GM23338 (cell line): Measurements from ENCODE around the gene STAM. TPM values are rescaled to one million over a fixed set of nuclear protein-coding genes. Genes with fewer than 3 reads are reported as not detected.

Source experiments
- ATAC-seq: fragments of 200-7000 bp; cut with Tn5 transposase; 3 replicates; pipeline ENCODE4 v1.9.1; 2020
- DNase-seq: peaks from one replicate; pipeline ENCODE4 v3.0.0-alpha.2; 2015; ENCODE audit warnings: low spot score
- H2AFZ ChIP-seq: fragments of 200-600 bp; sonication (generic); 2 replicates; pipeline ENCODE4 v1.8.0; 2016; ENCODE audit warnings: antibody characterized with exemption, mild to moderate bottlenecking, moderate library complexity
- H3F3A ChIP-seq: fragments of 200-600 bp; sonication (generic); replicated peaks from 2 replicates; pipeline ENCODE4 v1.8.0; 2017; ENCODE audit warnings: antibody characterized with exemption, mixed run types, low read depth
- H3K27ac ChIP-seq: fragments of 200-600 bp; sonication (generic); 2 replicates; pipeline ENCODE4 v1.6.1; 2016; ENCODE audit warnings: low read depth
- H3K27me3 ChIP-seq: fragments of 200-600 bp; sonication (generic); 2 replicates; pipeline ENCODE4 v1.8.0; 2016; ENCODE audit warnings: mild to moderate bottlenecking, mixed run types, moderate library complexity; ENCODE audit not compliant: insufficient read depth
- H3K36me3 ChIP-seq: fragments of 200-600 bp; sonication (generic); 2 replicates; pipeline ENCODE4 v1.8.0; 2016; ENCODE audit warnings: mild to moderate bottlenecking; ENCODE audit not compliant: insufficient read depth
- H3K4me1 ChIP-seq: fragments of 200-600 bp; sonication (generic); 2 replicates; pipeline ENCODE4 v1.8.0; 2016; ENCODE audit warnings: mild to moderate bottlenecking, moderate library complexity; ENCODE audit not compliant: insufficient read depth
- H3K4me2 ChIP-seq: fragments of 200-600 bp; sonication (generic); 2 replicates; pipeline ENCODE4 v1.7.1; 2017; ENCODE audit warnings: mixed run types
- H3K4me3 ChIP-seq: fragments of 200-600 bp; sonication (generic); 2 replicates; pipeline ENCODE4 v1.6.1; 2016; ENCODE audit warnings: mixed run types
- H3K79me2 ChIP-seq: fragments of 200-600 bp; sonication (generic); replicated peaks from 2 replicates; pipeline ENCODE4 v1.8.0; 2017; ENCODE audit warnings: mild to moderate bottlenecking; ENCODE audit not compliant: insufficient read depth
- H3K9me2 ChIP-seq: fragments of 200-600 bp; sonication (generic); 2 replicates; pipeline ENCODE4 v1.8.0; 2017; ENCODE audit not compliant: insufficient read depth
- H4K20me1 ChIP-seq: fragments of 200-600 bp; sonication (generic); replicated peaks from 2 replicates; pipeline ENCODE4 v1.8.0; 2017; ENCODE audit warnings: mild to moderate bottlenecking; ENCODE audit not compliant: insufficient read depth
- H3K27ac Mint-ChIP-seq: 2 replicates; pipeline ENCODE4 v1.8.0; 2020; ENCODE audit warnings: inconsistent platforms, mild to moderate bottlenecking, moderate library complexity, mixed read lengths
- H3K27me3 Mint-ChIP-seq: 3 replicates; pipeline ENCODE4 v1.8.0; 2022; ENCODE audit warnings: low read depth, mild to moderate bottlenecking, moderate library complexity, mixed read lengths, inconsistent platforms; ENCODE audit not compliant: insufficient read depth, poor library complexity
- H3K36me3 Mint-ChIP-seq: 3 replicates; pipeline ENCODE4 v1.8.0; 2021; ENCODE audit warnings: low read depth, mild to moderate bottlenecking, inconsistent platforms, moderate library complexity, mixed read lengths
- H3K4me1 Mint-ChIP-seq: 3 replicates; pipeline ENCODE4 v1.8.0; 2020; ENCODE audit warnings: mild to moderate bottlenecking, inconsistent platforms, mixed read lengths
- H3K4me3 Mint-ChIP-seq: 3 replicates; pipeline ENCODE4 v1.8.0; 2021; ENCODE audit warnings: moderate library complexity, mild to moderate bottlenecking, inconsistent platforms, mixed read lengths
- H3K9me3 Mint-ChIP-seq: 3 replicates; pipeline ENCODE4 v1.8.0; 2020; ENCODE audit warnings: moderate library complexity, mild to moderate bottlenecking, inconsistent platforms, mixed read lengths
- CREB1 ChIP-seq: fragments of 250-450 bp; sonication (Bioruptor Pico); IDR thresholded peaks from 2 replicates; pipeline ENCODE4 v1.5.0; 2020; ENCODE audit warnings: low read depth, mild to moderate bottlenecking, moderate library complexity
- CTCF ChIP-seq, 2 experiments: fragments of 200-600 bp in 1 of 2; sonication (generic) in 1 of 2; conservative IDR thresholded peaks; 2 replicates each; pipeline versions ENCODE4 v1.5.1 to v1.6.1; 2016 to 2017; ENCODE audit warnings: antibody characterized with exemption in 2 of 2, low read depth in 2 of 2, mild to moderate bottlenecking in 2 of 2, moderate library complexity in 1 of 2
- EZH2phosphoT487 ChIP-seq: fragments of 200-600 bp; sonication (generic); IDR thresholded peaks from one replicate; pipeline ENCODE4 v1.8.1; 2018; ENCODE audit warnings: antibody characterized with exemption; ENCODE audit not compliant: unreplicated experiment
- JUNB ChIP-seq: IDR thresholded peaks from one replicate; pipeline ENCODE4 v1.6.1; 2016; ENCODE audit warnings: antibody characterized with exemption; ENCODE audit not compliant: unreplicated experiment
- POLR2AphosphoS5 ChIP-seq: IDR thresholded peaks from 2 replicates; pipeline ENCODE4 v1.6.1; 2016; ENCODE audit warnings: antibody characterized with exemption, low read depth
- STAT1 ChIP-seq: IDR thresholded peaks from one replicate; pipeline ENCODE4 v1.6.1; 2016; ENCODE audit warnings: antibody characterized with exemption; ENCODE audit not compliant: unreplicated experiment
- ZNF114 ChIP-seq: fragments of 250-450 bp; sonication (Bioruptor Pico); IDR thresholded peaks from 2 replicates; pipeline ENCODE4 v1.5.0; 2020; ENCODE audit warnings: mild to moderate bottlenecking, moderate library complexity
- ZNF331 ChIP-seq: fragments of 250-450 bp; sonication (Bioruptor Pico); IDR thresholded peaks from 2 replicates; pipeline ENCODE4 v1.5.0; 2020; ENCODE audit warnings: low read depth, mild to moderate bottlenecking, moderate library complexity
- polyA plus RNA-seq: library from polyadenylated mRNA; unstranded; fragments of >200 nt; fragmentation: Nextera tagmentation; extraction: Ambion mirVana; gene quantifications from 2 replicates; pipeline ENCODE4 v1.2.1, GENCODE V29; 2016
- total RNA-seq: library from RNA; depleted of rRNA; stranded (reverse); fragments of >200 nt; shearing (Covaris generic); gene quantifications from 2 replicates; pipeline ENCODE4 v1.2.3, GENCODE V29; 2014
- TF ChIP-seq, protein P1 (sequence below): fragments of 250-450 bp; sonication (Bioruptor Pico); IDR thresholded peaks from 2 replicates; pipeline ENCODE4 v1.5.0; 2020; ENCODE audit warnings: mild to moderate bottlenecking, moderate library complexity
- TF ChIP-seq, protein P2 (sequence below): IDR thresholded peaks from 2 replicates; pipeline ENCODE4 v1.6.1; 2016; ENCODE audit warnings: antibody characterized with exemption
- TF ChIP-seq, protein P3 (sequence below): IDR thresholded peaks from one replicate; pipeline ENCODE4 v1.6.1; 2018; ENCODE audit warnings: antibody characterized with exemption; ENCODE audit not compliant: unreplicated experiment

The STAM gene
- total and polyA plus RNA-seq, 2 experiments from 2014 or later, result 28.8 to 40.5 TPM

GRCh38 chr10:17622061-17622460, 21.9 kb upstream of the STAM start:
- Mint-ChIP-seq H3K9me3 (peaks cover 3% of the 10 kb centered on the region; the same call in 1 of the 3 replicates), H3K27ac (no peak overlapping the region), H3K4me3 (no peak overlapping the region), H3K27me3 (peaks cover 6% of the 10 kb centered on the region), H3K36me3 (no peaks in the 10 kb centered on the region), H3K4me1 (peaks cover 6% of the 10 kb centered on the region; the same call in 2 of the 3 replicates)
- Histone ChIP-seq H3K9me2 (no peaks in the 10 kb centered on the region), H3K79me2 (no peaks in the 10 kb centered on the region), H3K27ac (no peak overlapping the region), H3K4me1 (no peaks in the 10 kb centered on the region), H4K20me1 (no peaks in the 10 kb centered on the region), H3K4me2 (no peak overlapping the region), H2AFZ (no peak overlapping the region), H3K4me3 (no peak overlapping the region), H3K27me3 (no peaks in the 10 kb centered on the region; the same call in 1 of the 2 replicates), H3F3A (peaks cover 6% of the 10 kb centered on the region; the same call in 1 of the 2 replicates), H3K36me3 (no peaks in the 10 kb centered on the region)
- no peak for DNase-seq
- no peak for ATAC-seq
- TF ChIP-seq EZH2phosphoT487, result no peak
- TF ChIP-seq JUNB, result no peak
- no peak for TF ChIP-seq CREB1 (CRISPR knock-in tag)
- no peak for TF ChIP-seq STAT1
- TF ChIP-seq, protein P1, sequence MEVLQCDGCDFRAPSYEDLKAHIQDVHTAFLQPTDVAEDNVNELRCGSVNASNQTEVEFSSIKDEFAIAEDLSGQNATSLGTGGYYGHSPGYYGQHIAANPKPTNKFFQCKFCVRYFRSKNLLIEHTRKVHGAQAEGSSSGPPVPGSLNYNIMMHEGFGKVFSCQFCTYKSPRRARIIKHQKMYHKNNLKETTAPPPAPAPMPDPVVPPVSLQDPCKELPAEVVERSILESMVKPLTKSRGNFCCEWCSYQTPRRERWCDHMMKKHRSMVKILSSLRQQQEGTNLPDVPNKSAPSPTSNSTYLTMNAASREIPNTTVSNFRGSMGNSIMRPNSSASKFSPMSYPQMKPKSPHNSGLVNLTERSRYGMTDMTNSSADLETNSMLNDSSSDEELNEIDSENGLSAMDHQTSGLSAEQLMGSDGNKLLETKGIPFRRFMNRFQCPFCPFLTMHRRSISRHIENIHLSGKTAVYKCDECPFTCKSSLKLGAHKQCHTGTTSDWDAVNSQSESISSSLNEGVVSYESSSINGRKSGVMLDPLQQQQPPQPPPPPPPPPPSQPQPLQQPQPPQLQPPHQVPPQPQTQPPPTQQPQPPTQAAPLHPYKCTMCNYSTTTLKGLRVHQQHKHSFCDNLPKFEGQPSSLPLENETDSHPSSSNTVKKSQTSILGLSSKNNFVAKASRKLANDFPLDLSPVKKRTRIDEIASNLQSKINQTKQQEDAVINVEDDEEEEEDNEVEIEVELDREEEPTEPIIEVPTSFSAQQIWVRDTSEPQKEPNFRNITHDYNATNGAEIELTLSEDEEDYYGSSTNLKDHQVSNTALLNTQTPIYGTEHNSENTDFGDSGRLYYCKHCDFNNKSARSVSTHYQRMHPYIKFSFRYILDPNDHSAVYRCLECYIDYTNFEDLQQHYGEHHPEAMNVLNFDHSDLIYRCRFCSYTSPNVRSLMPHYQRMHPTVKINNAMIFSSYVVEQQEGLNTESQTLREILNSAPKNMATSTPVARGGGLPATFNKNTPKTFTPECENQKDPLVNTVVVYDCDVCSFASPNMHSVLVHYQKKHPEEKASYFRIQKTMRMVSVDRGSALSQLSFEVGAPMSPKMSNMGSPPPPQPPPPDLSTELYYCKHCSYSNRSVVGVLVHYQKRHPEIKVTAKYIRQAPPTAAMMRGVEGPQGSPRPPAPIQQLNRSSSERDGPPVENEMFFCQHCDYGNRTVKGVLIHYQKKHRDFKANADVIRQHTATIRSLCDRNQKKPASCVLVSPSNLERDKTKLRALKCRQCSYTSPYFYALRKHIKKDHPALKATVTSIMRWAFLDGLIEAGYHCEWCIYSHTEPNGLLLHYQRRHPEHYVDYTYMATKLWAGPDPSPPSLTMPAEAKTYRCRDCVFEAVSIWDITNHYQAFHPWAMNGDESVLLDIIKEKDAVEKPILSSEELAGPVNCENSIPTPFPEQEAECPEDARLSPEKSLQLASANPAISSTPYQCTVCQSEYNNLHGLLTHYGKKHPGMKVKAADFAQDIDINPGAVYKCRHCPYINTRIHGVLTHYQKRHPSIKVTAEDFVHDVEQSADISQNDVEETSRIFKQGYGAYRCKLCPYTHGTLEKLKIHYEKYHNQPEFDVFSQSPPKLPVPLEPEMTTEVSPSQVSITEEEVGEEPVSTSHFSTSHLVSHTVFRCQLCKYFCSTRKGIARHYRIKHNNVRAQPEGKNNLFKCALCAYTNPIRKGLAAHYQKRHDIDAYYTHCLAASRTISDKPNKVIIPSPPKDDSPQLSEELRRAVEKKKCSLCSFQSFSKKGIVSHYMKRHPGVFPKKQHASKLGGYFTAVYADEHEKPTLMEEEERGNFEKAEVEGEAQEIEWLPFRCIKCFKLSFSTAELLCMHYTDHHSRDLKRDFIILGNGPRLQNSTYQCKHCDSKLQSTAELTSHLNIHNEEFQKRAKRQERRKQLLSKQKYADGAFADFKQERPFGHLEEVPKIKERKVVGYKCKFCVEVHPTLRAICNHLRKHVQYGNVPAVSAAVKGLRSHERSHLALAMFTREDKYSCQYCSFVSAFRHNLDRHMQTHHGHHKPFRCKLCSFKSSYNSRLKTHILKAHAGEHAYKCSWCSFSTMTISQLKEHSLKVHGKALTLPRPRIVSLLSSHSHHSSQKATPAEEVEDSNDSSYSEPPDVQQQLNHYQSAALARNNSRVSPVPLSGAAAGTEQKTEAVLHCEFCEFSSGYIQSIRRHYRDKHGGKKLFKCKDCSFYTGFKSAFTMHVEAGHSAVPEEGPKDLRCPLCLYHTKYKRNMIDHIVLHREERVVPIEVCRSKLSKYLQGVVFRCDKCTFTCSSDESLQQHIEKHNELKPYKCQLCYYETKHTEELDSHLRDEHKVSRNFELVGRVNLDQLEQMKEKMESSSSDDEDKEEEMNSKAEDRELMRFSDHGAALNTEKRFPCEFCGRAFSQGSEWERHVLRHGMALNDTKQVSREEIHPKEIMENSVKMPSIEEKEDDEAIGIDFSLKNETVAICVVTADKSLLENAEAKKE, result no peak
- no peak for TF ChIP-seq CTCF (conservative IDR thresholded peaks at IDR 0.05; ENCODE audit: low read depth in 2 of 2)
- TF ChIP-seq, protein P2, sequence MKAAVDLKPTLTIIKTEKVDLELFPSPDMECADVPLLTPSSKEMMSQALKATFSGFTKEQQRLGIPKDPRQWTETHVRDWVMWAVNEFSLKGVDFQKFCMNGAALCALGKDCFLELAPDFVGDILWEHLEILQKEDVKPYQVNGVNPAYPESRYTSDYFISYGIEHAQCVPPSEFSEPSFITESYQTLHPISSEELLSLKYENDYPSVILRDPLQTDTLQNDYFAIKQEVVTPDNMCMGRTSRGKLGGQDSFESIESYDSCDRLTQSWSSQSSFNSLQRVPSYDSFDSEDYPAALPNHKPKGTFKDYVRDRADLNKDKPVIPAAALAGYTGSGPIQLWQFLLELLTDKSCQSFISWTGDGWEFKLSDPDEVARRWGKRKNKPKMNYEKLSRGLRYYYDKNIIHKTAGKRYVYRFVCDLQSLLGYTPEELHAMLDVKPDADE, result no peak
- TF ChIP-seq ZNF331, result no peak
- TF ChIP-seq, protein P3, sequence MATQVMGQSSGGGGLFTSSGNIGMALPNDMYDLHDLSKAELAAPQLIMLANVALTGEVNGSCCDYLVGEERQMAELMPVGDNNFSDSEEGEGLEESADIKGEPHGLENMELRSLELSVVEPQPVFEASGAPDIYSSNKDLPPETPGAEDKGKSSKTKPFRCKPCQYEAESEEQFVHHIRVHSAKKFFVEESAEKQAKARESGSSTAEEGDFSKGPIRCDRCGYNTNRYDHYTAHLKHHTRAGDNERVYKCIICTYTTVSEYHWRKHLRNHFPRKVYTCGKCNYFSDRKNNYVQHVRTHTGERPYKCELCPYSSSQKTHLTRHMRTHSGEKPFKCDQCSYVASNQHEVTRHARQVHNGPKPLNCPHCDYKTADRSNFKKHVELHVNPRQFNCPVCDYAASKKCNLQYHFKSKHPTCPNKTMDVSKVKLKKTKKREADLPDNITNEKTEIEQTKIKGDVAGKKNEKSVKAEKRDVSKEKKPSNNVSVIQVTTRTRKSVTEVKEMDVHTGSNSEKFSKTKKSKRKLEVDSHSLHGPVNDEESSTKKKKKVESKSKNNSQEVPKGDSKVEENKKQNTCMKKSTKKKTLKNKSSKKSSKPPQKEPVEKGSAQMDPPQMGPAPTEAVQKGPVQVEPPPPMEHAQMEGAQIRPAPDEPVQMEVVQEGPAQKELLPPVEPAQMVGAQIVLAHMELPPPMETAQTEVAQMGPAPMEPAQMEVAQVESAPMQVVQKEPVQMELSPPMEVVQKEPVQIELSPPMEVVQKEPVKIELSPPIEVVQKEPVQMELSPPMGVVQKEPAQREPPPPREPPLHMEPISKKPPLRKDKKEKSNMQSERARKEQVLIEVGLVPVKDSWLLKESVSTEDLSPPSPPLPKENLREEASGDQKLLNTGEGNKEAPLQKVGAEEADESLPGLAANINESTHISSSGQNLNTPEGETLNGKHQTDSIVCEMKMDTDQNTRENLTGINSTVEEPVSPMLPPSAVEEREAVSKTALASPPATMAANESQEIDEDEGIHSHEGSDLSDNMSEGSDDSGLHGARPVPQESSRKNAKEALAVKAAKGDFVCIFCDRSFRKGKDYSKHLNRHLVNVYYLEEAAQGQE, result no peak
- no peak for TF ChIP-seq ZNF114 (CRISPR knock-in tag)
- TF ChIP-seq POLR2AphosphoS5, result no peak
